OCI-LY1 (cell line): Measurements from ENCODE around the gene RNF38.
"Not testable (repeated sequence)": the region's sequence is repeated elsewhere in the genome, so short reads cannot be mapped to it uniquely, and the experiment has no call there.

Source experiments
- CTCF ChIP-seq: fragments of 200-600 bp; sonication (generic), shearing (Covaris generic); IDR thresholded peaks from 2 replicates; pipeline ENCODE4 v1.5.1; 2017; ENCODE audit warnings: mild to moderate bottlenecking, antibody characterized with exemption, low read length, moderate library complexity, mixed read lengths
- EZH2 ChIP-seq: fragments of 200-600 bp; sonication (generic), shearing (Covaris generic); IDR thresholded peaks from 2 replicates; pipeline ENCODE4 v1.8.0; 2017; ENCODE audit warnings: borderline replicate concordance, mixed run types, mild to moderate bottlenecking, antibody characterized with exemption, low read length, moderate library complexity, mixed read lengths

GRCh38 chr9:36386396-36386965, 13.6 kb downstream of the RNF38 start:
- TF ChIP-seq CTCF, EZH2: not testable (repeated sequence)
